ENCODE data around the gene FIZ1.

DNA sequence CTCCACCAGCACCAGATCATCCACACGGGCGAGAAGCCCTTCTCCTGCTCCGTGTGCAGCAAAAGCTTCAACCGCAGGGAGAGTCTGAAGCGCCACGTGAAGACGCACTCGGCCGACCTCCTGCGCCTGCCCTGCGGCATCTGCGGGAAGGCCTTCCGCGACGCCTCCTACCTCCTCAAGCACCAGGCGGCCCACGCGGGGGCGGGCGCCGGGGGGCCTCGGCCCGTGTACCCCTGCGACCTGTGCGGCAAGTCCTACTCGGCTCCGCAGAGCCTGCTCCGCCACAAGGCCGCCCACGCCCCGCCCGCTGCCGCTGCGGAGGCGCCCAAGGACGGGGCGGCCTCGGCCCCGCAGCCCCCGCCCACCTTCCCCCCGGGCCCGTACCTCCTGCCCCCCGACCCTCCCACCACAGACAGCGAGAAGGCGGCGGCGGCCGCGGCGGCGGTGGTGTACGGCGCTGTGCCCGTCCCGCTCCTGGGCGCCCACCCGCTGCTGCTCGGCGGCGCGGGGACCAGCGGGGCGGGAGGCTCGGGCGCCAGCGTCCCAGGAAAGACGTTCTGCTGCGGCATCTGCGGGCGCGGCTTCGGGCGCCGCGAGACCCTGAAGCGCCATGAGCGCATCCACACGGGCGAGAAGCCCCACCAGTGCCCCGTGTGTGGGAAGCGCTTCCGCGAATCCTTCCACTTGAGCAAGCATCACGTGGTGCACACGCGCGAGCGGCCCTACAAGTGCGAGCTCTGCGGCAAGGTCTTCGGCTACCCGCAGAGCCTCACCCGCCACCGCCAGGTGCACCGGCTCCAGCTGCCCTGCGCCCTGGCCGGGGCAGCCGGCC lies 15.6 kb upstream of the FIZ1 start:
- TF ChIP-seq POLR2AphosphoS5 (IDR thresholded peaks at IDR 0.05) = no peak
- TF ChIP-seq, protein P1, sequence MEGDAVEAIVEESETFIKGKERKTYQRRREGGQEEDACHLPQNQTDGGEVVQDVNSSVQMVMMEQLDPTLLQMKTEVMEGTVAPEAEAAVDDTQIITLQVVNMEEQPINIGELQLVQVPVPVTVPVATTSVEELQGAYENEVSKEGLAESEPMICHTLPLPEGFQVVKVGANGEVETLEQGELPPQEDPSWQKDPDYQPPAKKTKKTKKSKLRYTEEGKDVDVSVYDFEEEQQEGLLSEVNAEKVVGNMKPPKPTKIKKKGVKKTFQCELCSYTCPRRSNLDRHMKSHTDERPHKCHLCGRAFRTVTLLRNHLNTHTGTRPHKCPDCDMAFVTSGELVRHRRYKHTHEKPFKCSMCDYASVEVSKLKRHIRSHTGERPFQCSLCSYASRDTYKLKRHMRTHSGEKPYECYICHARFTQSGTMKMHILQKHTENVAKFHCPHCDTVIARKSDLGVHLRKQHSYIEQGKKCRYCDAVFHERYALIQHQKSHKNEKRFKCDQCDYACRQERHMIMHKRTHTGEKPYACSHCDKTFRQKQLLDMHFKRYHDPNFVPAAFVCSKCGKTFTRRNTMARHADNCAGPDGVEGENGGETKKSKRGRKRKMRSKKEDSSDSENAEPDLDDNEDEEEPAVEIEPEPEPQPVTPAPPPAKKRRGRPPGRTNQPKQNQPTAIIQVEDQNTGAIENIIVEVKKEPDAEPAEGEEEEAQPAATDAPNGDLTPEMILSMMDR (IDR thresholded peaks at IDR 0.05) = no peak

Data from sigmoid colon (tissue), 4 donors.